ENCODE data around the gene TRMT11. TPM values are rescaled to one million over a fixed set of nuclear protein-coding genes. Genes with fewer than 3 reads are reported as not detected.

TRMT11 gene
- total and polyA plus RNA-seq, 2 of the 13 experiments (the other 11 are each of a cell fraction or from before 2014, with no cell fraction given), result 42.2 to 81.9 TPM

DNA sequence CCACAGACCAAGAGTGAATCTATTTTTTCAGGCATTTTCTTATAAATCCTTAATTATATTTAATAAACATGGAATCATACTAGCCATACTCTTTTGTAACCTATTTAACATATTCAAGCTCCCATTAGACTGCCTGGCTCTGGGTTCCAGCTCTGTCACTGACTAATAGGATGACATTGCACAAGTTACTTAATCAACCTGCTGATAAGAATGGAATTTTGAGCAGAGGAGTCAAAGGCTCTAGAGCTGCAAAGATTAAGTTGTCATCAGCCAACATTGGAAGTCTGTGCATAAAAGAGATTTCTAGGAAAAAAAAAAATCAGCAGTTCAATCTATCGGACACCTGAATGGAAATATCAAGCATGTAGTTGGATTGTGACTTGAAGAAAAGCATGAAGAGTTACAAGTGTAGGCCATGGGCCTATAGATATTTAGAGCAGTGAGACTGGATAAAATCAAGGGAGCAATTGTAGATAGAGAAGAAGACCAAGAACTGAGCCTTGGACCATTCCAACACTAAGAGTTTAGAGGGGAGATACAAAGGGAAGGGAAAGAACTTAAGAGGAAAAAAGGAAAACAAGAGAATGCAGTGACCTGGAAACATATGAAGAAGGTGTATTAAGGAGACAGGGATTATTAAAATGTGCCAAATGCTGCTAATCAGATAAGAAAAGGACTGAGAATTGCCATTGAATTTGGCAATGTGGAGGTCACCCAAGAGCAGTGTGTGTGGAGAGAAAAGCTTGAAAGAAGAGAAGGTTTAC is 40.8 kb upstream of the TRMT11 start (continued):
- TF ChIP-seq CAMTA2 (CRISPR knock-in tag; IDR thresholded peaks at IDR 0.05; ENCODE audit: borderline replicate concordance), result no peak
- no peak for TF ChIP-seq MTF1 (CRISPR knock-in tag; IDR thresholded peaks at IDR 0.05)
- TF ChIP-seq RARA (CRISPR knock-in tag; IDR thresholded peaks at IDR 0.05), result peak; percentile 41
- TF ChIP-seq, protein P1, sequence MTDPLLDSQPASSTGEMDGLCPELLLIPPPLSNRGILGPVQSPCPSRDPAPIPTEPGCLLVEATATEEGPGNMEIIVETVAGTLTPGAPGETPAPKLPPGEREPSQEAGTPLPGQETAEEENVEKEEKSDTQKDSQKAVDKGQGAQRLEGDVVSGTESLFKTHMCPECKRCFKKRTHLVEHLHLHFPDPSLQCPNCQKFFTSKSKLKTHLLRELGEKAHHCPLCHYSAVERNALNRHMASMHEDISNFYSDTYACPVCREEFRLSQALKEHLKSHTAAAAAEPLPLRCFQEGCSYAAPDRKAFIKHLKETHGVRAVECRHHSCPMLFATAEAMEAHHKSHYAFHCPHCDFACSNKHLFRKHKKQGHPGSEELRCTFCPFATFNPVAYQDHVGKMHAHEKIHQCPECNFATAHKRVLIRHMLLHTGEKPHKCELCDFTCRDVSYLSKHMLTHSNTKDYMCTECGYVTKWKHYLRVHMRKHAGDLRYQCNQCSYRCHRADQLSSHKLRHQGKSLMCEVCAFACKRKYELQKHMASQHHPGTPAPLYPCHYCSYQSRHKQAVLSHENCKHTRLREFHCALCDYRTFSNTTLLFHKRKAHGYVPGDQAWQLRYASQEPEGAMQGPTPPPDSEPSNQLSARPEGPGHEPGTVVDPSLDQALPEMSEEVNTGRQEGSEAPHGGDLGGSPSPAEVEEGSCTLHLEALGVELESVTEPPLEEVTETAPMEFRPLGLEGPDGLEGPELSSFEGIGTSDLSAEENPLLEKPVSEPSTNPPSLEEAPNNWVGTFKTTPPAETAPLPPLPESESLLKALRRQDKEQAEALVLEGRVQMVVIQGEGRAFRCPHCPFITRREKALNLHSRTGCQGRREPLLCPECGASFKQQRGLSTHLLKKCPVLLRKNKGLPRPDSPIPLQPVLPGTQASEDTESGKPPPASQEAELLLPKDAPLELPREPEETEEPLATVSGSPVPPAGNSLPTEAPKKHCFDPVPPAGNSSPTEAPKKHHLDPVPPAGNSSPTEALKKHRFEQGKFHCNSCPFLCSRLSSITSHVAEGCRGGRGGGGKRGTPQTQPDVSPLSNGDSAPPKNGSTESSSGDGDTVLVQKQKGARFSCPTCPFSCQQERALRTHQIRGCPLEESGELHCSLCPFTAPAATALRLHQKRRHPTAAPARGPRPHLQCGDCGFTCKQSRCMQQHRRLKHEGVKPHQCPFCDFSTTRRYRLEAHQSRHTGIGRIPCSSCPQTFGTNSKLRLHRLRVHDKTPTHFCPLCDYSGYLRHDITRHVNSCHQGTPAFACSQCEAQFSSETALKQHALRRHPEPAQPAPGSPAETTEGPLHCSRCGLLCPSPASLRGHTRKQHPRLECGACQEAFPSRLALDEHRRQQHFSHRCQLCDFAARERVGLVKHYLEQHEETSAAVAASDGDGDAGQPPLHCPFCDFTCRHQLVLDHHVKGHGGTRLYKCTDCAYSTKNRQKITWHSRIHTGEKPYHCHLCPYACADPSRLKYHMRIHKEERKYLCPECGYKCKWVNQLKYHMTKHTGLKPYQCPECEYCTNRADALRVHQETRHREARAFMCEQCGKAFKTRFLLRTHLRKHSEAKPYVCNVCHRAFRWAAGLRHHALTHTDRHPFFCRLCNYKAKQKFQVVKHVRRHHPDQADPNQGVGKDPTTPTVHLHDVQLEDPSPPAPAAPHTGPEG (CRISPR knock-in tag; IDR thresholded peaks at IDR 0.05), result no peak
- no peak for TF ChIP-seq ZNF121 (CRISPR knock-in tag; IDR thresholded peaks at IDR 0.05)
- TF ChIP-seq, protein P2, sequence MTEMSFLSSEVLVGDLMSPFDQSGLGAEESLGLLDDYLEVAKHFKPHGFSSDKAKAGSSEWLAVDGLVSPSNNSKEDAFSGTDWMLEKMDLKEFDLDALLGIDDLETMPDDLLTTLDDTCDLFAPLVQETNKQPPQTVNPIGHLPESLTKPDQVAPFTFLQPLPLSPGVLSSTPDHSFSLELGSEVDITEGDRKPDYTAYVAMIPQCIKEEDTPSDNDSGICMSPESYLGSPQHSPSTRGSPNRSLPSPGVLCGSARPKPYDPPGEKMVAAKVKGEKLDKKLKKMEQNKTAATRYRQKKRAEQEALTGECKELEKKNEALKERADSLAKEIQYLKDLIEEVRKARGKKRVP (CRISPR knock-in tag; IDR thresholded peaks at IDR 0.05), result peak in 1 of 2 experiments; percentile 34; a peak in 1 of 4 replicates
- no peak for TF ChIP-seq ZNF672 (CRISPR knock-in tag; IDR thresholded peaks at IDR 0.05)
- peak; percentile 8; the same call in 1 of the 2 replicates for TF ChIP-seq ZMYM4 (CRISPR knock-in tag; IDR thresholded peaks at IDR 0.05)
- no peak for TF ChIP-seq TCF7L2 (IDR thresholded peaks at IDR 0.05; ENCODE audit: low read depth, low read length)
- TF ChIP-seq FOXA1 (IDR thresholded peaks at IDR 0.05), result no peak
- no peak for TF ChIP-seq FOXA1 (CRISPR knock-in tag; IDR thresholded peaks at IDR 0.05)
- no peak for TF ChIP-seq REPIN1 (CRISPR knock-in tag; IDR thresholded peaks at IDR 0.05; ENCODE audit: borderline replicate concordance, low read depth)
- TF ChIP-seq NCOA1 (CRISPR knock-in tag; IDR thresholded peaks at IDR 0.05), result no peak
- TF ChIP-seq HOXA5 (CRISPR knock-in tag; IDR thresholded peaks at IDR 0.05), result peak; percentile 34; the same call in 1 of the 2 replicates
- TF ChIP-seq RBFOX2 (IDR thresholded peaks at IDR 0.05; ENCODE audit: low read depth, low read length), result no peak
- no peak for TF ChIP-seq JUNB (CRISPR knock-in tag; IDR thresholded peaks at IDR 0.05; ENCODE audit: borderline replicate concordance)
- no peak for TF ChIP-seq RFX5 (IDR thresholded peaks at IDR 0.05; ENCODE audit: low read depth, low read length)
- no peak for TF ChIP-seq TBL1XR1 (IDR thresholded peaks at IDR 0.05; ENCODE audit: borderline replicate concordance, low read length, partially characterized antibody)
- no peak for TF ChIP-seq ZNF205 (CRISPR knock-in tag; IDR thresholded peaks at IDR 0.05)
- no peak for TF ChIP-seq KDM6A (CRISPR knock-in tag; IDR thresholded peaks at IDR 0.05; ENCODE audit: low read depth)

Measured in HepG2 (cell line).